Right lobe of liver (tissue), 6 donors: ENCODE data around the gene NYAP1. TPM values are rescaled to one million over a fixed set of nuclear protein-coding genes. Genes with fewer than 3 reads are reported as not detected.

Experiments used
- ATAC-seq, 4 donors: fragments of 200-7000 bp; cut with Tn5 transposase; one replicate each; pipeline ENCODE4 v1.9.1; 2020; ENCODE audit warnings: mild to moderate bottlenecking in 4 of 4, moderate library complexity in 4 of 4
- DNase-seq, 3 donors: peaks; one replicate each; pipeline ENCODE4 v3.0.0-alpha.2; 2020
- H3K27ac ChIP-seq, 3 donors: fragments of 200-600 bp; one replicate each; pipeline ENCODE4 v1.8.0; 2022
- H3K27me3 ChIP-seq, 2 donors: fragments of 200-600 bp; one replicate each; pipeline ENCODE4 v1.8.0; 2022
- H3K36me3 ChIP-seq, 4 donors: fragments of 200-600 bp; sonication (generic) in 1 of 4; one replicate each; pipeline versions ENCODE4 v1.5.1 to v1.8.0; 2017 to 2022; ENCODE audit warnings: control low read depth in 1 of 4
- H3K4me1 ChIP-seq, 4 donors: fragments of 200-600 bp; sonication (generic) in 1 of 4; one replicate each; pipeline versions ENCODE4 v1.5.1 to v1.8.0; 2017 to 2022; ENCODE audit warnings: control low read depth in 1 of 4
- H3K4me3 ChIP-seq, 3 donors: fragments of 200-600 bp; one replicate each; pipeline ENCODE4 v1.8.0; 2022
- H3K9me3 ChIP-seq, 4 donors: fragments of 200-600 bp; sonication (generic) in 1 of 4; one replicate each; pipeline versions ENCODE4 v1.5.1 to v1.8.0; 2017 to 2022; ENCODE audit warnings: control low read depth in 1 of 4
- CTCF ChIP-seq, 4 donors: fragments of 200-600 bp in 3 of 4; fragments of 450-650 bp in 1 of 4; IDR thresholded peaks; one replicate each; pipeline versions ENCODE4 v1.5.1 to v1.8.0; 2016 to 2022; ENCODE audit warnings: antibody characterized with exemption in 4 of 4, mild to moderate bottlenecking in 2 of 4
- POLR2A ChIP-seq: fragments of 450-650 bp; IDR thresholded peaks from one replicate; pipeline ENCODE4 v1.6.1; 2017; ENCODE audit warnings: antibody characterized with exemption, mild to moderate bottlenecking
- WGBS: methylation state at CpG from one replicate; pipeline ENCODE4 v1.1.6; 2018; ENCODE audit warnings: low coverage, low lambda C conversion rate; ENCODE audit not compliant: insufficient coverage; ENCODE audit errors: missing lambda C conversion rate; 5-methylcytosine and 5-hydroxymethylcytosine counted together
- intact Hi-C, 2 donors: fragments of 100-400 bp; cut with DNase I; formaldehyde crosslinking; loops; one replicate each; pipeline versions ENCODE4 v1.11.2 to v1.14.1; 2022
- total RNA-seq, 6 experiments: library from RNA; depleted of rRNA in 2 of 6; stranded (reverse); fragments of >200 nt in 2 of 6; fragmentation: NEBNext Ultra II Directional in 3 of 6; extraction: Animal tissue kit (Norgen Biotek cat#: 25700) in 3 of 6; gene quantifications; one replicate each; pipeline versions ENCODE4 v1.1.0 to v1.2.4, GENCODE V29; 2016 to 2023
- donor health status: DM: no; HTN: yes; CAD: no.
- donor health status: DM: no; HTN: no; CAD: no.
- donor health status: DM: no; HTN: no; CAD: no.
- donor health status: DM: no; HTN: yes; CAD: no.
- donor health status: DM: no; HTN: yes; CAD: no.

The NYAP1 gene
- total RNA-seq, 6 experiments from 2014 or later = 0.06 to 0.74 (median 0.32) TPM

- intact Hi-C loops = no loop called here
- no peak overlapping the region for H3K4me3 ChIP-seq
- TF ChIP-seq POLR2A (no peak), CTCF (IDR thresholded peaks at IDR 0.05) (no peak)
- no peak overlapping the region for H3K27ac ChIP-seq
- WGBS = 79% methylated on average over 3 of the region's 6 CpGs
- no peak for DNase-seq
- H3K9me3 ChIP-seq = no peaks in the 10 kb centered on the region
- H3K27me3 ChIP-seq = no peaks in the 10 kb centered on the region
- H3K4me1 ChIP-seq = peaks cover 0 to 8% (median 1%) of the 10 kb centered on the region in 4 donors
- H3K36me3 ChIP-seq = no peaks in the 10 kb centered on the region
- no peak for ATAC-seq
These were observed 932 bp downstream of the NYAP1 start for GRCh38 chr7:100484673-100485045.

- Histone ChIP-seq H3K4me1 (peaks cover 0 to 8% (median 0%) of the 10 kb centered on the region in 4 donors), H3K27me3 (no peaks in the 10 kb centered on the region), H3K9me3 (no peaks in the 10 kb centered on the region), H3K27ac (no peak overlapping the region), H3K4me3 (no peak overlapping the region), H3K36me3 (no peaks in the 10 kb centered on the region)
- TF ChIP-seq POLR2A (no peak), CTCF (IDR thresholded peaks at IDR 0.05) (no peak)
- DNase-seq (no peak), ATAC-seq (no peak)
- intact Hi-C loops = no loop called here
- WGBS = 50% methylated on average over 3 of the region's 4 CpGs
These were observed 1.7 kb downstream of the NYAP1 start for GRCh38 chr7:100485471-100485876.

- ATAC-seq (no peak), DNase-seq (no peak)
- intact Hi-C loops = no loop called here
- 68% methylated on average over 2 of the region's 5 CpGs for WGBS
- no peaks in the 10 kb centered on the region for H3K9me3 ChIP-seq
- H3K27me3 ChIP-seq = no peaks in the 10 kb centered on the region
- H3K36me3 ChIP-seq = no peaks in the 10 kb centered on the region
- no peak overlapping the region for H3K4me3 ChIP-seq
- peaks cover 0 to 8% (median 0%) of the 10 kb centered on the region in 4 donors for H3K4me1 ChIP-seq
- no peak for TF ChIP-seq POLR2A
- no peak for TF ChIP-seq CTCF (IDR thresholded peaks at IDR 0.05)
- no peak overlapping the region for H3K27ac ChIP-seq
These were observed 2.4 kb downstream of the NYAP1 start for GRCh38 chr7:100486111-100486636.

- ATAC-seq (no peak), DNase-seq (no peak)
- Histone ChIP-seq H3K9me3 (no peaks in the 10 kb centered on the region), H3K4me3 (no peak overlapping the region), H3K36me3 (no peaks in the 10 kb centered on the region), H3K27ac (no peak overlapping the region), H3K4me1 (peaks cover 0 to 8% (median 0%) of the 10 kb centered on the region in 4 donors), H3K27me3 (no peaks in the 10 kb centered on the region)
- no peak for TF ChIP-seq POLR2A
- WGBS = 88% methylated on average over 1 of the region's 30 CpGs
- intact Hi-C loops = no loop called here
These were observed 3.2 kb downstream of the NYAP1 start for GRCh38 chr7:100486753-100487446.

- no peak for ATAC-seq
- Histone ChIP-seq H3K9me3 (no peaks in the 10 kb centered on the region), H3K4me1 (peaks cover 0 to 5% (median 2%) of the 10 kb centered on the region in 4 donors), H3K36me3 (no peaks in the 10 kb centered on the region), H3K27ac (no peak overlapping the region), H3K4me3 (no peak overlapping the region), H3K27me3 (no peaks in the 10 kb centered on the region)
- DNase-seq = no peak
- no peak for TF ChIP-seq CTCF (IDR thresholded peaks at IDR 0.05)
- no peak for TF ChIP-seq POLR2A
- intact Hi-C loops = no loop called here
- WGBS = 83% methylated on average over 7 of the region's 44 CpGs
These were observed 4.8 kb downstream of the NYAP1 start for GRCh38 chr7:100488333-100489095.
